Measurements from ENCODE around the gene RSPRY1.

GRCh38 chr16:57238682-57239081 is 52.6 kb downstream of the RSPRY1 start:
- TF ChIP-seq PAX5 (IDR thresholded peaks at IDR 0.05; ENCODE audit: insufficient read depth, low read length, severe bottlenecking) (no peak), TAF1 (IDR thresholded peaks at IDR 0.05; ENCODE audit: low read depth, low read length) (no peak), POLR2AphosphoS5 (IDR thresholded peaks at IDR 0.05; ENCODE audit: low read depth, low read length) (no peak), POLR2A (IDR thresholded peaks at IDR 0.05; ENCODE audit: low read depth, low read length) (no peak)

All from GM12891 (cell line).